Measurements from ENCODE around the gene SUFU.

DNA sequence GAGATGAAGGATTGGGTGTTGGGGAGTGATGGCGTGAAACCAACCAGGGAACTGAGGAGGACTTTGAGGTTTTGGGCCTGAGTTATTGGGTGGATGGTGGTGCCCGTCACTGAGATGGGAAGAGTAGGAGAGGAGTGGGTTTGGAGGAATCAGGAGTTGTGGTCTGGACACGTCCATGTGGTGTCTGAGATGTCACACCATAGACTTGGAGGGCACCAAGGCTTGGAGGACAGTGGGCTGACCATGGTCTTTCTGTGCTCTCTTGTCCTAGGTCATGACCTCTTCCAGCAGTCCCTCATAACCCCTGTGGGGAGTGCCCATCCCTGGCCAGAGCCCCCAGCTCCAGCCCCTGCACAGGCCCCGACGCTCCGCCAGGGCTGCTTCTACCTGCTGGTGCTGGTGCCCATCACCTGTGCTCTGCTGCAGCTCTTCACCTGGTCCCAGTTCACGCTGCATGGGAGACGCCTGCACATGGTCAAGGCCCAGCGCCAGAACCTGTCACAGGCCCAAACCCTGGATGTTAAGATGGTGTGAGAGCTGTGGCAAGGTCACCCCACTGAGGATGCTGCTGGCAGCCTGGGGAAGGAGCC is 28.2 kb upstream of the SUFU start:
- no peak for TF ChIP-seq EZH2phosphoT487 (IDR thresholded peaks at IDR 0.05)
- TF ChIP-seq EZH2 (IDR thresholded peaks at IDR 0.05) = no peak
- no peak for TF ChIP-seq CTCF (IDR thresholded peaks at IDR 0.05)
